Fibroblast of skin of left quadriceps (primary cell): ENCODE results near the gene TIMM13.
"Not testable (repeated sequence)": the region's sequence is repeated elsewhere in the genome, so short reads cannot be mapped to it uniquely, and the experiment has no call there.

Experiments
- DNase-seq, 2 experiments: peaks; one replicate each; pipeline ENCODE4 v3.0.0-alpha.2; 2013; ENCODE audit warnings: low read depth in 2 of 2

The TIMM13 gene

DNA sequence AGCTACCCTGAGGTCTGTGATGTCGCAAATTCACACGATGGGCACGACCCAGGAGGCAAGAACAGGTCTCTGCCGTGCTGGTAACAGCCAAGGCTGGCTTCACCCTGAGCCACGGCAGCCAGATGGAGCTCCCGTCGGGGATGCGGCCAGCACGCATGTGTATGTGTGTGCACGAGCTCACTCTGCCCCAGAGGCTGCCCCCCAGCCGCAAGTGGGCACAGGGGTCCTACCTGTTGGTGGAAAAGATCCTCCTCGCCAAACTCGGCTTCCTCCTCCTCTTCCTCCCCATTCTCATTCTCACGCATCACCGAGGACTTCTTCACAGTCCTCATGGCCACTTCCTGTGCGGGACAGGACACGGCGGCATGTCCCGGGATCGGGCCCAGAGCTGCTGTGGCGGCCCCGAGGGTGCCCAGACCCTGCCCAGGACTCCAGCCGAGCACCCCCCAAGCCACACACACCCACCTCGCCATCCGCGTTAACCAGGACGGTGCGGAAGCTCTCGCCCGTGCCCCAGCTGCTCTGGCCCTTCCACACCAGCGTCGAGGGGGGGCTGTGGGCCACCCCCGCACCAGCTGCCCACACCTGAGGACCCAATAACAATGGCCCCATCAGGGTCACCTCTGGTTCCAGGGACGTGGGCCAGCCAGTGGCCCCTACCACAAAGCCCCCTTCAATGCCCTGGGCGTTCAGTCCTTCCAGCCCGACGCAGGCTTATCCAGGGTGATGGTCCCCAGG is 4.1 kb upstream of the TIMM13 start:
- DNase-seq: no peak

DNA sequence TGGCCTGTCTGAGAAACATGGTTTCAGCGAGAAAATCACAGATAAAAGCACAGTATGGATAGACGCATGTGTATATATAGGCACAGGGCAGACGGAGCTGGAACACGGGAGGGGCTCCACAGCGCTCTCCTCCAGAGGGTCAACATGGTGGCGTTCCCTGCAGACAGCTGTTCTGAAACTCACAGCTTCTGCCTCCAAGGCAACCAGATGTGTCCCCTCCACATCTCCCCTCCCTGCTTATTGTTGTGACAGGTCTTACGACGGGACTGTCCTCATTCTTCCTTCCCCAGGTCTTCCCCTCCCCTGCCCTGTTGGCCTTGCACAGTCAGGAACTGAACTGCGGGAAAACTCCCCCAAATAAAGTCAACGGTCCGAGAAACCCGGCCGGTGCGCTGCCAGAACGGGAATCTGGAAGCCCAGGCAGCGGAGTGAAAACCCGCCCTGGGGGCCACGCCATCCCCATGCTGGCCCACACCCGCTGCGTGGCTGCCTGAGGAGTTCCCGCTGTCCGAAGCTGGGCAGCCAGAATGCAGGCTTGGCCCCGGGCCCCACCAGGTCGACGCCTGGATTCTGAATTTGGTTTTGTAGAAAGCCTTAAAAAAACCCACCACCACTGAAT is 2.6 kb upstream of the TIMM13 start:
- no peak for DNase-seq

DNA sequence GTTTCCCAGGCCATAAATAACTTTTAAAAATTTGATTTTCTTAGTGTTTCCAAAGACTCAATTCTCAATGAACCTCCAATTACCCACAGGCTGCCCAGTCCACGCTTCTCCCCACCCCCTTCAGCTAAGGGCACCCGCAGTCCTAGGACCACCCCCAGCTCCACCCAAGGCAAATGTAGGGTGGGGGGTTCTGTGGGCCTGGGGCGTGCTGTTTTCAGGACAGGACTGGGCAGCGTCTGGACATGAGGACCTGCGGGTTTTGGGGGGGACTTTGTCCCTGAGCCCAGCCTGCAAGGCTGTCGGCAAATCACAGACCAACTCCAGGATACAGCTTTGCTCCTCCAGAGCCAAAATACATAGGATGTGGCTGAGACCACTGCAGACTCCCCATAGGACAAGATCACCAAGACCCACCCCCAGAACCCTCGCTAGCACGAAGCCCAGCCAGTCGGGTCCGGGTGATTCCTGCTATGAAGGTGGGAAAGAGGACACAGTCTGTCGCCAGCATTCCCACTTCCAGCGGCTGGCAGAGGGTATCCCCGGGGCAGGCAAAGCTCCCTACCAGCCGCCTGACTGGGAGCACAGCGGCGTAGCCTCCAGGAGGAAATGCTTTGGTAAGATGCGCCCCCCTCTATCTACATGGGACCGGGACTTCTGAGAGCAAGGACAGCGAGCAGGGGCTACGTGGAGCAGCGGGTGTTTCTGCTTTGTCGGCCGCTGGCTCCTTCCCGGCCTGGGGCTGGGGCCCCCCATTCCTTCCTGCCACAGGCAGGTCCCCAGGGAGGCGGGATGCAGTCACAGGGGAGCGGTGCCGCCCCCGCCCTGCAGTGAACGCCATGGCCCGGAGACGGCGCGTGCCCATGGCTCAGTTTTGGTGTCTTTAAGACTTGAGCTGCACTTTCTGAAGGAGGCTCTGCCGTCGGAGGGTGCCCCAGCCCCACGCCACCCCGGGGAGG is 1.6 kb upstream of the TIMM13 start:
- no peak for DNase-seq

DNA sequence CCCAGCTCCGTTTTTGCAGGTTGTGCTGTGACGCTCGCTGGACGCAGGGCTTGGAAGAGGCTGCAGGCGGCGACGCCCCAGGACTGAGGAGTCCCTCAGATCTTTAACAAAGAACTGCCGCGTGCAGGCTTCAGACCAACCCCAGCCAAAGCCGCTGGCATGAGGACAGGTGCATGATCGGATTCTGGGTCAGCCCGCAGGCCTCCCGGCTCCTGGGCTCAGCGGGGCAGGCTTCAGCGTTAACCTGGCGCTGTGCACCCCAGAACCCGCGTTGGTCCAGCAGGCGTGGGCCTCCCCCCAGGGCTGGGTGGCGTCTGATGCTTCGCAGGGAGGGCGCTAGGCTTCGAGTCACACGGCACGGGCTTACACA is 920 bp upstream of the TIMM13 start:
- no peak for DNase-seq

DNA sequence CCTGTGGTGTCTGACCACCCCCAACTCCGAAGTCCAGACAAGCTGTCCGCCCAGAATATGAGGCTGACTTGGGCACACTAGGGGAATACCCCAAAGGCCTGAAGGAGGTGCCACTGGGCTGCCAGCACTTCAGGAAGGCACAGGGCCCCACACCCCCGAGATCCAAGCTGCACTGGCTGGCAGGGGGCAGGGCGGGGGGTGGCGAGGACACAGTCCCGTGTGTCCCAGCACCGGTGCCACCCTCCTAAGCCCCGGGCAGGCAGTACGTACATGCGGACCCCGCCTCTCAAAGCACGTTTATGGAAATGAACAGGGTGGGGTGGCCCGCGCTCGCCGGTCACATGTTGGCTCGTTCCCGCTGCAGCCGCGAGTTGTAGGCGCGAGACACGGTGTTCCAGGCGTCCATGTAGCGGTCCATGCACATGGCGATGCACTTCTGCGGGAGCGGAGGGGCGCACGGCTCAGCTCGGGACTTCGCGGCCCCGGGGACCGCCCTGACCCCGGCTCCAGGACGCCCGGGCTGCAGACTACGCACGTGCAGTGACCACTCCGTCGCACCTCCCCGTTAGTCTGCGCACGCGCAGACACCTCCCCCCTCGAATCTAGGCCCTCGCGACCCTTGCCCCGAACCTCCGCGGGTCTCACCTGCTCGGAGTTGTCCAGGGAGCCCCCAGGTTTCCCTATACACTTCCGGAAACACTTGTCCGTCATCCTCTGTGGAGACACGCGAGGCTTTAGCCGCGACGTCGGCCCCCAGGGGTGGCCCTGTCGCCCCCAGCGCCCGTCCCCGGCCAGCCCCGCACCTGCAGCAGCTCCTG is 566 bp downstream of the TIMM13 start:
- DNase-seq: no peak

DNA sequence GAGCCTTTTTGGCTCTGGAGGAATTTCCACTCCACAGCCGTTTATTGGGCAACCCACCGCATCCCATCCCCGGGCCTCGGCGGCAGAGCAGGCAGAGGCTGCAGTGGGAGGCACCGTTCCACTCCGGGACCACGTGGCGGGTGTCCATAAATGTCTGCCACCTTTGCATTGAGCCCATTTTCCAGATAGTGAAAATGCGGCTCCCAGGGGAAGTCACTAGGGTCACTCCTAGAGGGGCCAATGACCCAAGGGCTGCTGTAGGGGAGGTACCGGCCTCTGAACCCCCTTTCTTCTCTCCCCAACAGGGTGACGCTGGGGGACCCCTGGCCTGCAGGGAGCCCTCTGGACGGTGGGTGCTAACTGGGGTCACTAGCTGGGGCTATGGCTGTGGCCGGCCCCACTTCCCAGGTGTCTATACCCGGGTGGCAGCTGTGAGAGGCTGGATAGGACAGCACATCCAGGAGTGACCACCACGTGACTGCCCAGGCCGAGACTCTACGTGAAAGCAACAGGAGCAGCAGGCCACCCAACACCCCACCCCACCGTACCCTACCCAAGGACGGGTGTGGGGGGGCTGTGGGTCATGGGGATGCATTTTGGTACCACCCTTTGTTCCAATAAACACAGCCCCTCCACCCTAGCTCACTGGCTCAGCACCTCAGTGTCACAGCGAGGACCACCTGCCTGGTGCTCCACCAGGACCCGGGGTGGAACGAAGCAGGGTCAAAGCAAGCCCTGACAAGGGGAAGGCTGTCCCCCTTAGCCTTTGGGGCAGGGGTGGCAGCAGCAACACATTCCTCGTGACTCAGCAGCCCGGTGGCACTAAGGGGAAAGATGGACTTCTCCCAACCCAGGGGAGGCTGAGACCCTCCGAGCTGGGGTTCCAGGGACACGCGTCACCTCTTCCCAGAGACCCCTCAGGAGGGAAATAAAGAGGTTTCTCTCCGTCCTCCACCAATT is 1.5 kb downstream of the TIMM13 start:
- DNase-seq: no peak

DNA sequence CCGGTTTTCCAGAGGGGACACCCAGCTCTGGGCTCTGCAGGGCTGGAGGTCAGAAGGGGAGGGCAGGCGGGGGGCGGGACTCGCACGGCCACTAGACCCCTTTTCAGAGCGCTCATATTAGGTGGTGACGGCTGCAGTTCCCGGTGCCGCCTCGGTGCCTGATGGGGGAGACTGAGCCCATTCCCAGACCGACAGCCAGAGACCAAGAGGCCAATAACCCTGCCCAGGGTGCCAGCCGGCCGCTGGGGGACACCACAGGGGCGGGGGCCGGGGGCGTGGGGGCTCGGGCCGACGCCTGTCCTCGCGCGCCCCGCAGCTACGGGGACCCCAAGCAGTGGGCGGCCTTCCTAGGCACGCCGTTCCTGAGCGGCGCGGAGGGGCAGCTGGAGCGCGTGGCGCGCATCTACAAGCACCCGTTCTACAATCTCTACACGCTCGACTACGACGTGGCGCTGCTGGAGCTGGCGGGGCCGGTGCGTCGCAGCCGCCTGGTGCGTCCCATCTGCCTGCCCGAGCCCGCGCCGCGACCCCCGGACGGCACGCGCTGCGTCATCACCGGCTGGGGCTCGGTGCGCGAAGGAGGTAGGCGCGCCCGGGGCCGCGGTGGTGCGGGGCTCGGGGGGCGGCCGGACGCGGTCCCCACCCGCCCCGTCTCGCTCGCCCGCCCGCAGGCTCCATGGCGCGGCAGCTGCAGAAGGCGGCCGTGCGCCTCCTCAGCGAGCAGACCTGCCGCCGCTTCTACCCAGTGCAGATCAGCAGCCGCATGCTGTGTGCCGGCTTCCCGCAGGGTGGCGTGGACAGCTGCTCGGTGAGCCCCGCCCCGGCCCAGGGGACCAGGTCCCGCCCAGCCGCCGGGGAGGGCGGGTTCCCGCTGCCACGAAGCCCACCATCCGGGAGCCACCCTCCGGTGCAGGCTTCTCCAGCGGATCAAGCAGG is 2.4 kb downstream of the TIMM13 start:
- DNase-seq: peak; percentile 38 to 53

DNA sequence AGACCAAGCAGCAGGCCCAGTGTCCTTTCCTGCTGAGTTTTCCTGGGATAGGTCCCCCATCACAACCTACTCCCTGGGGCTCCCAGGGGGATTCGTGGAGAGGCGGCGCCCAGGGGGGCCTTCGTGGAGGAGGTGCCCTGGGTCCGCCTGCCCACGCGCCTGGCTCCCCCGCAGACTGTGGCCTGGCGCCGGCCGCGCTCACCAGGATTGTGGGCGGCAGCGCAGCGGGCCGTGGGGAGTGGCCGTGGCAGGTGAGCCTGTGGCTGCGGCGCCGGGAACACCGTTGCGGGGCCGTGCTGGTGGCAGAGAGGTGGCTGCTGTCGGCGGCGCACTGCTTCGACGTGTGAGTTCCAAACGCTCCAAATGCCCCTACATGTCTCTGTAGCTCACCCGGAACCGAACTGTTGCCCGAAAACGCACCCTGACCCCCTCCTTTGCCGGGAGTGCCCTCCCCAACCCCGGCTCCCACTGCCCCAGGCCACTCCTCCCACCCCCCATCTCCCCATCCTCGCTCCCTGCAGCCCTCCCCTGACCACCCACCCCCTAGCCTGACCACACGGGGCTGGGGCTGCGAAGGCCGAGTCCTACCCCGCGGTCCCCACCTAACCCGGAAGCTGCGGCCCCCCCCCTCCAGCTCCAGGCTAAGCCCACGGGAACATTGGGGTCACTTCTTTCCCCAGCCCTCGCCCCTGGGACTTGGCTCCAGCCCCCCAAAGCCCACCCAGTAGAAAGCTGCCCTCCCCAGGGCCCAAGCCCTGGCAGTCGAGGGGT is 3.3 kb downstream of the TIMM13 start:
- DNase-seq: no peak

DNA sequence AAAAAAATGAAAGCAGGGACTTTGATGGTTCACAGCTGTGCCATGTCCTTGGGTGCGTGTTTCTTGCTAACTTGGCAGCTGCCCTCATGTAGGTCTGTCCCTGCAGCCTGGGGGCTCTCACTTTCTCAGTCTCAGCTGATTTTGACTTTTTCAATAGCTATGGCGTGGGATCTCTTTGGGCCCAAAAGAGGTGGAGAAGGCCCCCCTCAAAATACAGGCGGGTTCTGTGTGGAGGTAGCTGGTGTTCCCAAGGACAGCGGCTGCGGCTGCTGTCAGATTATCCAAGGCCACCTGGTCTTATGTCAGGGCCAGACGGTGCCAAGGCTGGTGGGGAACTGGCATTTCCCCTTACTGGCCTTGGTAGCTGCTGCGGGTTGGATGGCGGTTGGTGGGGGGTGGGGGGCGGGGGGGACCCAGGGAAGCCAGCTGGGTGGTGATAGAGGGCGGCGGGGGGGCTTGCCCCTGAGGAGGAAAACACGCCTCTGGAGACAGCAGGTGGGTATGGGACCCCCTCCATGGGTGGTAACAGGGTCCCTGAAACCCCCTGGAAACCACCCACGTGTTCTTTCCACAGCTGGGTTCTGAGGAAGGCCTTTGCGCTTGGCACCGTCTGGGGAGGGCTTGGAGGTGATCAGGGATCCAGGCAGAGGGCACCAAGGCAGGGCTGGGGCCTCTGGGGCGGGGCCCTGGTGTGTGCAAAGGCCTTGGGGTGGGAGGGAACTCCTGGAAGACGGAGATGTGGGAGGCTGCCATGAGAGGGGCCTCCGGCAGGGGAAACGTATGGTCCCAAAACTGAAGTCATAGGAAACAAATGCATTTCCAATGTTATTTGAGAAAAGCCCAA is 4.1 kb downstream of the TIMM13 start:
- DNase-seq: no peak

DNA sequence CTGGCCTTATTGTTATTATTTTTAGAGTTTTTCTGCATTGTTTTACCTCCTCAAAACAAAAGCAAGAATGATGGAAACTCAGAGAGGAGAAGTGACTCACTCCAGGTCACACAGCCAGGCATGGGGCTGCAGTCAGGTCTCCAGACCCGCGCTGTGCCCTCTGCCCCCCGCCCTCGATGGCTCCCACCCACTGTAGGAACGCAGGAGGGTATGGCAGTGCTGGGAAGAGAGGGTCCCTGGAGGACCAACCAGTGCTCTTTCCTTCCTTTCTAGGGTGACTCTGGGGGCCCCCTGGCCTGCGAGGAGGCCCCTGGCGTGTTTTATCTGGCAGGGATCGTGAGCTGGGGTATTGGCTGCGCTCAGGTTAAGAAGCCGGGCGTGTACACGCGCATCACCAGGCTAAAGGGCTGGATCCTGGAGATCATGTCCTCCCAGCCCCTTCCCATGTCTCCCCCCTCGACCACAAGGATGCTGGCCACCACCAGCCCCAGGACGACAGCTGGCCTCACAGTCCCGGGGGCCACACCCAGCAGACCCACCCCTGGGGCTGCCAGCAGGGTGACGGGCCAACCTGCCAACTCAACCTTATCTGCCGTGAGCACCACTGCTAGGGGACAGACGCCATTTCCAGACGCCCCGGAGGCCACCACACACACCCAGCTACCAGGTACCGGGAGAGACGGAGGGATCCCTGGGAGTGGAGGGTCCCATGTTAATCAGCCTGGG is 5.6 kb downstream of the TIMM13 start:
- DNase-seq: no peak

DNA sequence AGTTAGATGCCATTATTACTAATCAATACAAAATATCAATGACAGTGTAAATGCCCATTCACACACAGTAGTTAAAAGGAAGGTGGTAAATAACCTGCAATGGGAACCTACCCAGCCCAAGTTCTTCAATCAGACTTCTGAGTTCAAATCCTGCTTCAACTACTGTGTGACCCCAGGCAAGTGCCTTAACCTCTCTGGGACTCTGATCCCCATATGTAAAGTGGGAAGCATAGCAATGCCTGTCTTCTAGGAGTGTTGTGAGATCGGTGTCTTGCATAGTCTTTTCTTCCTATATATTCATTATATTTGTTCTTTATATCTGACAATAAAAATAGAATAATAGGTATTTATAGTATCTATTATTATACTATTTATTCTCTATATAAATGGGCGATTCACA is 6.9 kb downstream of the TIMM13 start:
- DNase-seq: no peak

DNA sequence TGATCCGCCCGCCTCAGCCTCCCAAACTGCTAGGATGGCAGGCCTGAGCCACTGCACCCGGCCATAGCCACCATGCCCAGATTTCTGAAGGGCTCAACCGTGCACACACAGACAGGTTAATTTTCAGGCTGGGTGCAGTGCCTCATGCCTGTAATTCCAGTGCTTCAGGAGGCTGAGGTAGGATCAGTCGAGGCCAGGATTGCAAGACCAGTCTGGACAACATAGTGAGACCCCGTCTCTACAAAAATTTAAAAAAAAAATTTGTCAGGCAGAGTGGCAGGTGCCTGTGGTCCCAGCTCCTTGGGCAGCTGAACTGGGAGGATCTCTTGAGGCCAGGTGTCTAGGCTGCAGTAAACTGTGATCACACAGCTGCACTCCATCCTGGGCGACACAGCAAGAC is 7.6 kb downstream of the TIMM13 start:
- DNase-seq: no peak

DNA sequence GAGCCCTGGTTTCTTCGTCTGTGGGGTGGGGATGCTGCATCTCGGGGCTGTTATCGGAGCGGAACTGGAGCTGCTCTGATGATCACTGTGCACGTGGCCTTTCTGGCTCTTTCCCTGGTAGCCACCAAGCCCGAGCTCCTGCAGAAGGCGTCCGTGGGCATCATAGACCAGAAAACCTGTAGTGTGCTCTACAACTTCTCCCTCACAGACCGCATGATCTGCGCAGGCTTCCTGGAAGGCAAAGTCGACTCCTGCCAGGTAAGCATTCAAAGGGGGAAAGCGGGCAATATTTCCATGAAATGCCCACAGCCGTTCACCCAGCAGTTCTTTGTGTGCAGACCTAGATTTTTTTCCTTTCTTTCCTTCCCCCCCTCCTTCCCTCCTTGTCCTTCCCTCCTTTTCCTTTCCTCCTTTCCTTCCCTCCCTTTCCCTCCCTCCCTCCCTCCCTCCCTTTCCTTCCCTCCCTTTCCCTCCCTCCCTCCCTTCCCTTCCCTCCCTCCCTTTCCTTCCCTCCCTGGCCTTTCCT is 9.4 kb downstream of the TIMM13 start:
- no peak for DNase-seq

DNA sequence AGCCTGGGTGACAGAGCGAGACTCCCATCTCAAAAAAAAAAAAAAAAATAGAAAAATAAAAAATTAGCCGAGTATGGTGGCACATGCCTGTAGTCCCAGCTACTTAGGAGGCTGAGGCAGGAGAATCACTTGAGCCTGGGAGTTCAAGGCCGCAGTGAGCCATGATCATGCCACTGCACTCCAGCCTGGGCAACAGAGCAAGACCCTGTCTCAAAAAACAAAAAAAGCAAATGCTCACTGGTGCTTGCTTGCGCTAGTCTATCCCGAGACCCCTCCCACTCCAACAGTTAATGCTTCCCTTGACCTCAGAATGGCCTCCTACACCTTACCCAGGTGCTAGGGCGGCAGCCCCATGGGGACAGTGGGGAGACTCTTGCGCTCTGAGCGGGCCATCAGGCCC is 9.9 kb downstream of the TIMM13 start:
- not testable (repeated sequence) for DNase-seq

DNA sequence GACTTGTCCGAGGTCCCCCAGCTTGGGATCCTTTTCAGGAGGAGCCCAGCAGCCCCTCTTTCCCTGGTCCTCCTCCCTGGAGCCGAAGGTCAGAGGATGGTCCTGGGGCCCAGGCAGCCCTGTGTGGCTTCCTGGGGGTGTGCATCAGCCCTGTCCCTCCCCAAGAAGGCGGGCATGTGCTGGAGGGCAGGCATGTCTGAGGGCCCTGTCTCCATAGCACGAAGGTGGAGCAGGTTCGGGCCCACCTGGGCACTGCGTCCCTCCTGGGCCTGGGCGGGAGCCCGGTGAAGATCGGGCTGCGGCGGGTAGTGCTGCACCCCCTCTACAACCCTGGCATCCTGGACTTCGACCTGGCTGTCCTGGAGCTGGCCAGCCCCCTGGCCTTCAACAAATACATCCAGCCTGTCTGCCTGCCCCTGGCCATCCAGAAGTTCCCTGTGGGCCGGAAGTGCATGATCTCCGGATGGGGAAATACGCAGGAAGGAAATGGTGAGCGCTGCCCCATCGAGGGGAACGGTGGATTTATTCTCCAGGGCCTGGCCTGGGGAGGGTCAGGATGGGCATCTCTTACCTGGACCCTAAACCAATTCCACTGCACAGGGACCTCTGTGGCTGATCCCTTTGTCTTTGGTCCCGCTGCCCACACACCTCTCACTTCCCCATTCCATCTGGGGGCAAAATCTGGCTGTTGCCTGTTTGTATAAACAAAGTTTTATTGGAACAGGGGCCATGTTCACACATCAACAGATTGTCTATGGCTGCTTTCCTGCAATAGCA is 10.9 kb downstream of the TIMM13 start:
- DNase-seq: no peak

DNA sequence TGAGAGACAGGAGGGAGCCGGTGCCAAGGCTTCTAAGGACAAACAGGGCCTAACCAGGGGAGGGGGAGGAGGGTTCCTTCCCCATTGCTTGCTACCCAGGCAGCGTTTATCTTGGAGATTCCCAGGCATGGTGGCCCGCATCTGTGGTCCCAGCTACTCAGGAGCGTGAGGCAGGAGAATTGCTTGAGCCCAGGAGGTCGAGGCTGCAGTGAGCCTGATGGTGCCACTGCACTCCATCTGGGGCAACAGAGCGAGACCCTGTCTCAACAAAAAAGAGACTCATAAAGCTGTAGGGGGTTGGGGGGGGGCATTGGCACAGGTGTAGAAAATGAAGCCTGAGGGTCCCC is 11.4 kb downstream of the TIMM13 start:
- DNase-seq: no peak
